HG03378 (cell line): Measurements from ENCODE around the gene SH3GL3.

Source experiments
- ATAC-seq: cut with Tn5 transposase; IDR thresholded peaks from one replicate; pipeline ENCODE4 v1.9.1; 2021; ENCODE audit warnings: mild to moderate bottlenecking, moderate library complexity; ENCODE audit not compliant: unreplicated experiment

The SH3GL3 gene

GRCh38 chr15:83565138-83565537 is 118.0 kb downstream of the SH3GL3 start:
- no peak for ATAC-seq

GRCh38 chr15:83565553-83566159 is 118.5 kb downstream of the SH3GL3 start:
- ATAC-seq: no peak

GRCh38 chr15:83567318-83567717 is 120.2 kb downstream of the SH3GL3 start:
- no peak for ATAC-seq

GRCh38 chr15:83569341-83569740 is 122.2 kb downstream of the SH3GL3 start:
- no peak for ATAC-seq

GRCh38 chr15:83570756-83571155 is 123.6 kb downstream of the SH3GL3 start:
- ATAC-seq: no peak

- no peak for ATAC-seq
Observed at GRCh38 chr15:83571820-83572707, 124.9 kb downstream of the SH3GL3 start.

GRCh38 chr15:83574345-83574744 is 127.2 kb downstream of the SH3GL3 start:
- ATAC-seq: no peak

GRCh38 chr15:83578691-83579090 is 131.6 kb downstream of the SH3GL3 start:
- no peak for ATAC-seq

GRCh38 chr15:83581381-83581780 is 134.2 kb downstream of the SH3GL3 start:
- no peak for ATAC-seq

- ATAC-seq: no peak
Observed at GRCh38 chr15:83582381-83582780, 135.2 kb downstream of the SH3GL3 start.

- ATAC-seq: no peak
Observed at GRCh38 chr15:83585601-83586335, 138.6 kb downstream of the SH3GL3 start.

GRCh38 chr15:83587091-83587490 is 139.9 kb downstream of the SH3GL3 start:
- no peak for ATAC-seq

GRCh38 chr15:83588441-83588840 is 141.3 kb downstream of the SH3GL3 start:
- no peak for ATAC-seq

GRCh38 chr15:83592370-83593040 is 145.4 kb downstream of the SH3GL3 start:
- ATAC-seq: no peak

- no peak for ATAC-seq
Observed at GRCh38 chr15:83595191-83595590, 148.1 kb downstream of the SH3GL3 start.

GRCh38 chr15:83598031-83598430 is 150.9 kb downstream of the SH3GL3 start:
- no peak for ATAC-seq

- no peak for ATAC-seq
Observed at GRCh38 chr15:83602021-83602420, 154.9 kb downstream of the SH3GL3 start.

GRCh38 chr15:83604549-83604948 is 157.4 kb downstream of the SH3GL3 start:
- no peak for ATAC-seq

- no peak for ATAC-seq
Observed at GRCh38 chr15:83605111-83605945, 158.2 kb downstream of the SH3GL3 start.

- no peak for ATAC-seq
Observed at GRCh38 chr15:83610132-83610531, 163.0 kb downstream of the SH3GL3 start.
